ENCODE data around the gene CCNA2. TPM values are rescaled to one million over a fixed set of nuclear protein-coding genes. Genes with fewer than 3 reads are reported as not detected.

CCNA2 gene
- polyA plus RNA-seq, 1 donor, result 21.6 TPM

GRCh38 chr4:121777625-121778024 is 46.1 kb downstream of the CCNA2 start:
- Histone ChIP-seq H3K9me3 (ENCODE audit: control insufficient read depth, low read depth, low read length) (no peaks in the 10 kb centered on the region), H3K27me3 (ENCODE audit: control insufficient read depth, insufficient read depth, low read length) (peaks cover 8% of the 10 kb centered on the region), H3K27ac (ENCODE audit: low read length) (no peak overlapping the region), H3K4me1 (ENCODE audit: control insufficient read depth, insufficient read depth, low read length) (no peaks in the 10 kb centered on the region), H3K36me3 (ENCODE audit: control insufficient read depth, insufficient read depth, low read length) (no peaks in the 10 kb centered on the region), H3K4me3 (ENCODE audit: low read length) (no peak overlapping the region)
- no peak for DNase-seq
- 0% methylated on average over 1 of the region's 3 CpGs for WGBS (ENCODE audit: insufficient coverage, low lambda C conversion rate)

GRCh38 chr4:121776610-121777401 is 46.9 kb downstream of the CCNA2 start:
- Histone ChIP-seq H3K27me3 (ENCODE audit: control insufficient read depth, insufficient read depth, low read length) (peaks cover 8% of the 10 kb centered on the region), H3K9me3 (ENCODE audit: control insufficient read depth, low read depth, low read length) (no peaks in the 10 kb centered on the region), H3K4me3 (ENCODE audit: low read length) (no peak overlapping the region), H3K36me3 (ENCODE audit: control insufficient read depth, insufficient read depth, low read length) (no peaks in the 10 kb centered on the region), H3K27ac (ENCODE audit: low read length) (no peak overlapping the region), H3K4me1 (ENCODE audit: control insufficient read depth, insufficient read depth, low read length) (no peaks in the 10 kb centered on the region)
- DNase-seq, result no peak
- 100% methylated on average over 1 of the region's 6 CpGs for WGBS (ENCODE audit: insufficient coverage, low lambda C conversion rate)

GRCh38 chr4:121773883-121774282 is 49.8 kb downstream of the CCNA2 start:
- Histone ChIP-seq H3K27ac (ENCODE audit: low read length) (no peak overlapping the region), H3K4me3 (ENCODE audit: low read length) (no peak overlapping the region), H3K4me1 (ENCODE audit: control insufficient read depth, insufficient read depth, low read length) (no peaks in the 10 kb centered on the region), H3K9me3 (ENCODE audit: control insufficient read depth, low read depth, low read length) (no peaks in the 10 kb centered on the region), H3K27me3 (ENCODE audit: control insufficient read depth, insufficient read depth, low read length) (peaks cover 24% of the 10 kb centered on the region), H3K36me3 (ENCODE audit: control insufficient read depth, insufficient read depth, low read length) (no peaks in the 10 kb centered on the region)
- no peak for DNase-seq
- 60% methylated on average over 1 of the region's 1 CpG for WGBS (ENCODE audit: insufficient coverage, low lambda C conversion rate)

GRCh38 chr4:121771869-121772268 is 51.8 kb downstream of the CCNA2 start:
- 100% methylated on average over 1 of the region's 1 CpG for WGBS (ENCODE audit: insufficient coverage, low lambda C conversion rate)
- no peaks in the 10 kb centered on the region for H3K36me3 ChIP-seq (ENCODE audit: control insufficient read depth, insufficient read depth, low read length)
- DNase-seq, result no peak

GRCh38 chr4:121769341-121769740 is 54.3 kb downstream of the CCNA2 start:
- WGBS (ENCODE audit: insufficient coverage, low lambda C conversion rate), result no CpG with 5 or more reads among the region's 2 CpGs
- Histone ChIP-seq H3K4me3 (ENCODE audit: low read length) (no peak overlapping the region), H3K27me3 (ENCODE audit: control insufficient read depth, insufficient read depth, low read length) (peaks cover 55% of the 10 kb centered on the region), H3K4me1 (ENCODE audit: control insufficient read depth, insufficient read depth, low read length) (no peaks in the 10 kb centered on the region), H3K27ac (ENCODE audit: low read length) (no peak overlapping the region), H3K36me3 (ENCODE audit: control insufficient read depth, insufficient read depth, low read length) (no peaks in the 10 kb centered on the region), H3K9me3 (ENCODE audit: control insufficient read depth, low read depth, low read length) (no peaks in the 10 kb centered on the region)
- no peak for DNase-seq

More at GRCh38 chr4:121771869-121772268, 51.8 kb downstream of the CCNA2 start:
- Histone ChIP-seq H3K4me1 (ENCODE audit: control insufficient read depth, insufficient read depth, low read length) (no peaks in the 10 kb centered on the region), H3K27ac (ENCODE audit: low read length) (no peak overlapping the region), H3K27me3 (ENCODE audit: control insufficient read depth, insufficient read depth, low read length) (peaks cover 29% of the 10 kb centered on the region), H3K9me3 (ENCODE audit: control insufficient read depth, low read depth, low read length) (no peaks in the 10 kb centered on the region), H3K4me3 (ENCODE audit: low read length) (no peak overlapping the region)

GRCh38 chr4:121767166-121767565 is 56.5 kb downstream of the CCNA2 start:
- Histone ChIP-seq H3K27me3 (ENCODE audit: control insufficient read depth, insufficient read depth, low read length) (peaks cover 71% of the 10 kb centered on the region), H3K36me3 (ENCODE audit: control insufficient read depth, insufficient read depth, low read length) (no peaks in the 10 kb centered on the region), H3K4me3 (ENCODE audit: low read length) (no peak overlapping the region), H3K9me3 (ENCODE audit: control insufficient read depth, low read depth, low read length) (no peaks in the 10 kb centered on the region), H3K27ac (ENCODE audit: low read length) (no peak overlapping the region), H3K4me1 (ENCODE audit: control insufficient read depth, insufficient read depth, low read length) (no peaks in the 10 kb centered on the region)
- no peak for DNase-seq
- no CpG with 5 or more reads among the region's 4 CpGs for WGBS (ENCODE audit: insufficient coverage, low lambda C conversion rate)

Other genes with a start within 250 kb of the CCNA2 start
- gene ANXA5, start 126.9 kb downstream of the CCNA2 start, polyA plus RNA-seq, result 333 TPM
- 0.48 TPM for gene SMIM43, start 58.7 kb downstream of the CCNA2 start, polyA plus RNA-seq
- 29.0 TPM for gene EXOSC9, start 22.6 kb downstream of the CCNA2 start, polyA plus RNA-seq
- gene BBS7, start 46.6 kb upstream of the CCNA2 start, polyA plus RNA-seq, result 17.1 TPM
- 0.64 TPM for gene TRPC3, start 128.2 kb upstream of the CCNA2 start, polyA plus RNA-seq